ENCODE measurements around the gene CREB3L2.

GRCh38 chr7:137975768-137976167, 26.1 kb downstream of the CREB3L2 start:
- no peak for TF ChIP-seq POLR2A (IDR thresholded peaks at IDR 0.05; ENCODE audit: low read depth, low read length)
- no peak for TF ChIP-seq POLR2AphosphoS5 (IDR thresholded peaks at IDR 0.05; ENCODE audit: low read depth, low read length)
- no peak for TF ChIP-seq TAF1 (IDR thresholded peaks at IDR 0.05; ENCODE audit: borderline replicate concordance, low read depth, low read length)

Data from GM12892 (cell line).